Panc1 (cell line): ENCODE measurements around the gene RFX7. TPM values are rescaled to one million over a fixed set of nuclear protein-coding genes. Genes with fewer than 3 reads are reported as not detected.

ENCODE experiments used
- ATAC-seq: fragments of 200-7000 bp; cut with Tn5 transposase; 2 replicates; pipeline ENCODE4 v1.9.1; 2020; ENCODE audit warnings: mild to moderate bottlenecking, moderate library complexity
- BruUV-seq: library from RNA; stranded (reverse); fragments of 400-500 nt; replicated peaks from 2 replicates; lab custom pipeline; 2021; lab: Mats Ljungman, UMichigan
- CTCF ChIA-PET: fragments of 300-600 bp; sonication (Branson Sonifier 250); formaldehyde crosslinking; loops from one replicate; lab custom pipeline; 2022; ENCODE audit warnings: antibody characterized with exemption; lab: Charles Lee
- POLR2A ChIA-PET: fragments of 300-600 bp; sonication (Branson Sonifier 250); formaldehyde crosslinking; loops from one replicate; lab custom pipeline; 2022; ENCODE audit warnings: antibody characterized with exemption; lab: Charles Lee
- DNase-seq: peaks from one replicate; pipeline ENCODE4 v3.0.0-alpha.2; 2010; ENCODE audit warnings: low read depth, low spot score
- H3K27ac ChIP-seq: 2 replicates; pipeline ENCODE4 v1.5.1; 2011; ENCODE audit warnings: mild to moderate bottlenecking, low read length, inconsistent platforms
- H3K27me3 ChIP-seq: fragments of 200-500 bp; sonication (Bioruptor generic); 2 replicates; pipeline ENCODE4 v1.6.0; 2014; ENCODE audit warnings: low read length, inconsistent platforms; ENCODE audit not compliant: control insufficient read depth, insufficient read depth
- H3K36me3 ChIP-seq: fragments of 200-500 bp; sonication (Bioruptor generic); 2 replicates; pipeline ENCODE4 v1.5.1; 2014; ENCODE audit warnings: inconsistent platforms, mild to moderate bottlenecking, low read length, moderate library complexity; ENCODE audit not compliant: control insufficient read depth, insufficient read depth
- H3K4me1 ChIP-seq: 2 replicates; pipeline ENCODE4 v1.5.1; 2011; ENCODE audit warnings: inconsistent platforms, mild to moderate bottlenecking, low read length, moderate library complexity; ENCODE audit not compliant: control insufficient read depth, insufficient read depth
- H3K4me3 ChIP-seq, 2 experiments: 2 replicates each; pipeline ENCODE4 v1.5.1; 2011 to 2012; ENCODE audit warnings: low read depth in 2 of 2, low read length in 2 of 2, mild to moderate bottlenecking in 2 of 2, inconsistent platforms in 1 of 2, moderate library complexity in 1 of 2
- H3K9me3 ChIP-seq: fragments of 200-500 bp; sonication (Bioruptor generic); 2 replicates; pipeline ENCODE4 v1.5.1; 2014; ENCODE audit warnings: low read depth, mild to moderate bottlenecking, inconsistent platforms, low read length, moderate library complexity; ENCODE audit not compliant: control insufficient read depth, insufficient read depth
- CTCF ChIP-seq: fragments of 450-650 bp; IDR thresholded peaks from 2 replicates; pipeline ENCODE4 v1.5.1; 2017; ENCODE audit warnings: mild to moderate bottlenecking
- POLR2AphosphoS5 ChIP-seq: IDR thresholded peaks from 2 replicates; pipeline ENCODE4 v1.6.1; 2012; ENCODE audit warnings: mild to moderate bottlenecking, low read depth, low read length, moderate library complexity
- REST ChIP-seq, 2 experiments: IDR thresholded peaks; 2 replicates each; pipeline ENCODE4 v1.6.1; 2011 to 2012; ENCODE audit warnings: low read depth in 2 of 2, control low read depth in 1 of 2, low read length in 1 of 2, mild to moderate bottlenecking in 1 of 2, moderate library complexity in 1 of 2; ENCODE audit not compliant: insufficient read depth in 1 of 2
- SIN3A ChIP-seq: IDR thresholded peaks from 2 replicates; pipeline ENCODE4 v1.6.1; 2012; ENCODE audit warnings: low read depth, mild to moderate bottlenecking, low read length, moderate library complexity, borderline replicate concordance; ENCODE audit not compliant: insufficient read depth
- TCF7L2 ChIP-seq: IDR thresholded peaks from 2 replicates; pipeline ENCODE4 v1.6.1; 2011; ENCODE audit warnings: mild to moderate bottlenecking, low read depth, low read length, inconsistent platforms
- in situ Hi-C: cut with HindIII; loops from 2 replicates; pipeline ENCODE4 v1.10.0; 2016; ENCODE audit warnings: low sequenced_read_pairs, low pct_unique_long_range_greater_than_20kb
- intact Hi-C: fragments of 100-400 bp; cut with micrococcal nuclease; formaldehyde crosslinking; loops from one replicate; pipeline ENCODE4 v1.10.0; 2022; ENCODE audit not compliant: unreplicated experiment
- total RNA-seq: library from RNA; stranded (reverse); gene quantifications from one replicate; pipeline ENCODE4 v1.2.1, GENCODE V29; 2021; ENCODE audit not compliant: unreplicated experiment

RFX7 gene
- total RNA-seq, 1 experiment from 2014 or later, result 24.2 TPM

- no peak for ATAC-seq
- intact Hi-C loops, result no loop called here
- Histone ChIP-seq H3K27me3 (no peaks in the 10 kb centered on the region), H3K4me3 (no peak overlapping the region), H3K27ac (no peak overlapping the region), H3K9me3 (no peaks in the 10 kb centered on the region), H3K36me3 (peaks cover 6% of the 10 kb centered on the region; the same call in 1 of the 2 replicates), H3K4me1 (no peaks in the 10 kb centered on the region)
- CTCF ChIA-PET, result no interaction called here
- TF ChIP-seq CTCF (no peak), POLR2AphosphoS5 (no peak), SIN3A (no peak), REST (IDR thresholded peaks at IDR 0.05; ENCODE audit: insufficient read depth in 1 of 2, low read depth in 2 of 2, low read length in 1 of 2) (no peak), TCF7L2 (no peak)
- DNase-seq, result no peak
- BruUV-seq, result no TSS peak
- in situ Hi-C loops, result no loop called here
- POLR2A ChIA-PET, result no interaction called here
These were observed 96.9 kb downstream of the RFX7 start for GRCh38 chr15:56146756-56147155.

GRCh38 chr15:56128081-56128480 is 115.6 kb downstream of the RFX7 start:
- intact Hi-C loops, result no loop called here
- BruUV-seq, result no TSS peak
- no peak overlapping the region for H3K27ac ChIP-seq
- no peaks in the 10 kb centered on the region for H3K36me3 ChIP-seq
- H3K27me3 ChIP-seq, result no peaks in the 10 kb centered on the region
- no peaks in the 10 kb centered on the region for H3K4me1 ChIP-seq
- TF ChIP-seq REST (IDR thresholded peaks at IDR 0.05; ENCODE audit: insufficient read depth in 1 of 2, low read depth in 2 of 2, low read length in 1 of 2) (no peak), CTCF (no peak), SIN3A (no peak), POLR2AphosphoS5 (no peak), TCF7L2 (no peak)
- ChIA-PET POLR2A (no interaction called here), CTCF (no interaction called here)
- ATAC-seq (no peak), DNase-seq (no peak)
- no peak overlapping the region for H3K4me3 ChIP-seq
- H3K9me3 ChIP-seq, result peaks cover 12% of the 10 kb centered on the region; the same call in 1 of the 2 replicates
- in situ Hi-C loops, result no loop called here
